ENCODE data around the gene ODAD4.

DNA sequence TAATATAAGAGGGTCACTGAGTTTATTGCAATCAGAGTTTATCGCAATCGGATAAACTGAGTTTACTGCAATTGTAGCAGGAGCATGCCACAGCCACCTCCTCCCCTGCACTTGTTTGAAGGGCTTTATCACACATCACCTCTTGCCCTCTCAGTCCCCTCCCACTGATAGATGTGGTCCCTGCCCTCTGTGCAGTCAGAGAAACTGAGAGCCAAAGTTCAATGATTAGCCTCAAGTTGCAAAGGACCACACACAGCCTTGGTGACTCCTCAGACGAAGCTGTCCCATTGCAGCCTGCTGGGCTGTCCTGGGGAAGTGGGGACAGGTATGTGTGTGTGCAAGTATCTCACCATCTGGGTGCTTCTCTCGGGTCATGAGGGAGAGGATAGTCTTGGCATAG lies 25.2 kb upstream of the ODAD4 start:
- TF ChIP-seq, protein P1, sequence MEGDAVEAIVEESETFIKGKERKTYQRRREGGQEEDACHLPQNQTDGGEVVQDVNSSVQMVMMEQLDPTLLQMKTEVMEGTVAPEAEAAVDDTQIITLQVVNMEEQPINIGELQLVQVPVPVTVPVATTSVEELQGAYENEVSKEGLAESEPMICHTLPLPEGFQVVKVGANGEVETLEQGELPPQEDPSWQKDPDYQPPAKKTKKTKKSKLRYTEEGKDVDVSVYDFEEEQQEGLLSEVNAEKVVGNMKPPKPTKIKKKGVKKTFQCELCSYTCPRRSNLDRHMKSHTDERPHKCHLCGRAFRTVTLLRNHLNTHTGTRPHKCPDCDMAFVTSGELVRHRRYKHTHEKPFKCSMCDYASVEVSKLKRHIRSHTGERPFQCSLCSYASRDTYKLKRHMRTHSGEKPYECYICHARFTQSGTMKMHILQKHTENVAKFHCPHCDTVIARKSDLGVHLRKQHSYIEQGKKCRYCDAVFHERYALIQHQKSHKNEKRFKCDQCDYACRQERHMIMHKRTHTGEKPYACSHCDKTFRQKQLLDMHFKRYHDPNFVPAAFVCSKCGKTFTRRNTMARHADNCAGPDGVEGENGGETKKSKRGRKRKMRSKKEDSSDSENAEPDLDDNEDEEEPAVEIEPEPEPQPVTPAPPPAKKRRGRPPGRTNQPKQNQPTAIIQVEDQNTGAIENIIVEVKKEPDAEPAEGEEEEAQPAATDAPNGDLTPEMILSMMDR (IDR thresholded peaks at IDR 0.05), result no peak
- no peak for TF ChIP-seq POLR2A (IDR thresholded peaks at IDR 0.05)
- TF ChIP-seq EP300 (IDR thresholded peaks at IDR 0.05), result no peak

Data from tibial nerve (tissue), 4 donors.